Neuronal stem cell (in vitro differentiated cells): ENCODE results near the gene EIF4G2.
A peak's percentile ranks its signal among the peaks of the same experiment; 100 is the strongest.

Source experiments
- DNase-seq: peaks from one replicate; pipeline ENCODE4 v3.0.0-alpha.2; 2013; ENCODE audit warnings: low spot score
- H2AFZ ChIP-seq: one replicate; pipeline ENCODE4 v1.6.1; 2013; ENCODE audit warnings: mild to moderate bottlenecking, low read length, inconsistent platforms
- H2AK5ac ChIP-seq: 2 replicates; pipeline ENCODE4 v1.6.1; 2013; ENCODE audit warnings: low read depth, mild to moderate bottlenecking, inconsistent platforms, low read length, moderate library complexity, mixed read lengths
- H2BK120ac ChIP-seq: 2 replicates; pipeline ENCODE4 v1.6.1; 2013; ENCODE audit warnings: low read depth, mild to moderate bottlenecking, inconsistent platforms, low read length, moderate library complexity, mixed read lengths
- H2BK12ac ChIP-seq: one replicate; pipeline ENCODE4 v1.6.1; 2013; ENCODE audit warnings: low read length, inconsistent platforms
- H2BK15ac ChIP-seq: 2 replicates; pipeline ENCODE4 v1.6.1; 2013; ENCODE audit warnings: mild to moderate bottlenecking, low read length, inconsistent platforms, mixed read lengths
- H2BK5ac ChIP-seq: one replicate; pipeline ENCODE4 v1.6.1; 2013; ENCODE audit warnings: inconsistent platforms, mild to moderate bottlenecking, low read length, moderate library complexity
- H3K14ac ChIP-seq: one replicate; pipeline ENCODE4 v1.6.1; 2013; ENCODE audit warnings: low read length, inconsistent platforms
- H3K18ac ChIP-seq: 2 replicates; pipeline ENCODE4 v1.6.1; 2013; ENCODE audit warnings: low read length, inconsistent platforms
- H3K23ac ChIP-seq: 2 replicates; pipeline ENCODE4 v1.6.1; 2013; ENCODE audit warnings: low read depth, mild to moderate bottlenecking, mixed read lengths, low read length, inconsistent platforms; ENCODE audit not compliant: poor library complexity
- H3K27ac ChIP-seq: replicated peaks from 3 replicates; pipeline ENCODE4 v1.5.1; 2013; ENCODE audit warnings: low read length, inconsistent platforms
- H3K27me3 ChIP-seq, 3 experiments: 2 replicates each; pipeline ENCODE4 v1.6.1; 2013; ENCODE audit warnings: low read length in 3 of 3, mild to moderate bottlenecking in 2 of 3, inconsistent platforms in 1 of 3, low read depth in 1 of 3, mixed read lengths in 1 of 3, moderate library complexity in 1 of 3; ENCODE audit not compliant: control insufficient read depth in 3 of 3, insufficient read depth in 3 of 3
- H3K36me3 ChIP-seq, 2 donors: replicated peaks in 1 of 2; 2 replicates each; pipeline ENCODE4 v1.6.1; 2013; ENCODE audit warnings: low read length in 2 of 2; ENCODE audit not compliant: control insufficient read depth in 2 of 2, insufficient read depth in 2 of 2
- H3K4ac ChIP-seq: 2 replicates; pipeline ENCODE4 v1.6.1; 2013; ENCODE audit warnings: inconsistent platforms, mild to moderate bottlenecking, low read length, moderate library complexity
- H3K4me1 ChIP-seq, 2 donors: 1 replicate in 1 of 2; 2 replicates in 1 of 2; pipeline ENCODE4 v1.6.1; 2013; ENCODE audit warnings: low read length in 2 of 2, low read depth in 1 of 2; ENCODE audit not compliant: control insufficient read depth in 2 of 2, insufficient read depth in 1 of 2
- H3K4me2 ChIP-seq: one replicate; pipeline ENCODE4 v1.6.1; 2013; ENCODE audit warnings: mild to moderate bottlenecking, low read length, inconsistent platforms; ENCODE audit not compliant: insufficient read depth, poor library complexity, severe bottlenecking
- H3K4me3 ChIP-seq, 2 donors: 2 replicates each; pipeline ENCODE4 v1.5.1; 2013; ENCODE audit warnings: low read length in 2 of 2, mild to moderate bottlenecking in 2 of 2, inconsistent platforms in 1 of 2, moderate library complexity in 1 of 2
- H3K79me1 ChIP-seq: one replicate; pipeline ENCODE4 v1.6.1; 2013; ENCODE audit warnings: low read depth, mild to moderate bottlenecking, inconsistent platforms, low read length, moderate library complexity
- H3K9ac ChIP-seq: one replicate; pipeline ENCODE4 v1.6.1; 2013; ENCODE audit warnings: mild to moderate bottlenecking, low read depth, low read length, inconsistent platforms; ENCODE audit not compliant: poor library complexity
- H3K9me3 ChIP-seq, 2 donors: replicated peaks in 1 of 2; 2 replicates each; pipeline versions ENCODE3 to v1.6.1; 2013; ENCODE audit warnings: low read length in 2 of 2, mild to moderate bottlenecking in 2 of 2, inconsistent platforms in 1 of 2, low read depth in 1 of 2, mixed read lengths in 1 of 2, moderate library complexity in 1 of 2; ENCODE audit not compliant: control insufficient read depth in 2 of 2, insufficient read depth in 1 of 2
- H4K8ac ChIP-seq: one replicate; pipeline ENCODE4 v1.6.1; 2013; ENCODE audit warnings: low read depth, mild to moderate bottlenecking, inconsistent platforms, low read length, moderate library complexity
- H4K91ac ChIP-seq: one replicate; pipeline ENCODE4 v1.6.1; 2013; ENCODE audit warnings: low read length, low read depth, mild to moderate bottlenecking, inconsistent platforms; ENCODE audit not compliant: poor library complexity
- WGBS, 2 donors: extraction: QIAGEN DNeasy Blood & Tissue Kit; methylation state at CpG; one replicate each; pipeline ENCODE4 v1.1.7; 2013; ENCODE audit warnings: missing lambda C conversion rate in 2 of 2, mixed read lengths in 1 of 2; ENCODE audit not compliant: insufficient read length in 2 of 2, insufficient replicate concordance in 1 of 2; ENCODE audit errors: extremely low coverage in 2 of 2; 5-methylcytosine and 5-hydroxymethylcytosine counted together

EIF4G2 gene

DNA sequence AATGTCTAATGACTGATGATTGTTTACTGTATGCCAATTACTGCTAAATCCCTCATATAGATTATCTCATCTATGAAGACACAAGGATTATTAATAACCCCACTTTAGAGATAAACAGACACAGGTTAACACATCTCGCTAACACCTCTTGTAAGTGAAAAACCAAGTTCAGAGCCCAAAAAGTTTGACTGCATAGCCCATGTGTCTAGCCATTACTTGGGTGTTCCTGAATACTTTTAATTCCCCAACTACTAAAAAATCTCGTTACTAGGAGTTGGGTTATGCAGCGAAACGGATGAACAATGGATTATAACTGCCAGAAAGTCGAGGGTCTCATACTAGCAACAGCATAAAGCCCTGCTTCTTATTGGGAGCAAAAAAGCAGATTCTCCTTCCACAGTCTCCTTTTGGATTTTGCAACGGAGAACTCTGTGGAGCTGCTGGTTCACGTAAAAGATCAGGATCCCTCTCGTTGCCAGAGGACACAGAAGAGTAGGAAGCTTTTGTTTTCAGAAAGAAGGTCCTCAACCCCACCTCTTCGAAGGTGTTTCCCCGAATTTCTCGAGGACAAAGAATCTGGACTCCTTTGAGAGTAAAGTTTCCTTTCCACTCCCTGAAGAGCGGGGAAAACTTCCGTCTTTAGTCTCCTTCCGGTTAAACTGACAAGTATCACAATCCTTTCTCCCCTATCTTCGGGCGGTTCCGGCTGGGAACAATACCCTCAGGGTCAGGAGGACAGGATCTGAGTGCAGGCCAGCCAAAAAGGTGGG is 48.1 kb upstream of the EIF4G2 start:
- Histone ChIP-seq H3K4me1 (peaks cover 0 to 7% of the 10 kb centered on the region in 2 donors), H2BK15ac (no peak overlapping the region), H3K23ac (peak overlapping the region; percentile 76), H2AK5ac (no peak overlapping the region), H4K8ac (no peak overlapping the region), H3K4ac (no peak overlapping the region), H2BK12ac (no peak overlapping the region), H3K4me3 (peak overlapping the region; percentile 79 to 94), H3K27me3 (no peaks in the 10 kb centered on the region), H2AFZ (peak overlapping the region; percentile 86), H3K9me3 (peaks cover 0 to 8% of the 10 kb centered on the region in 2 donors), H4K91ac (no peak overlapping the region), H3K27ac (peak overlapping the region; percentile 93), H3K14ac (peak overlapping the region; percentile 60), H3K9ac (peak overlapping the region; percentile 95), H3K79me1 (peaks cover 3% of the 10 kb centered on the region), H2BK5ac (peak overlapping the region; percentile 76), H3K4me2 (peak overlapping the region; percentile 76), H3K36me3 (peaks cover 15 to 48% of the 10 kb centered on the region in 2 donors), H2BK120ac (peak overlapping the region; percentile 53), H3K18ac (peak overlapping the region; percentile 98)
- peak; percentile 44 for DNase-seq
- no CpG with 5 or more reads among the region's 17 CpGs for WGBS, 2 donors

DNA sequence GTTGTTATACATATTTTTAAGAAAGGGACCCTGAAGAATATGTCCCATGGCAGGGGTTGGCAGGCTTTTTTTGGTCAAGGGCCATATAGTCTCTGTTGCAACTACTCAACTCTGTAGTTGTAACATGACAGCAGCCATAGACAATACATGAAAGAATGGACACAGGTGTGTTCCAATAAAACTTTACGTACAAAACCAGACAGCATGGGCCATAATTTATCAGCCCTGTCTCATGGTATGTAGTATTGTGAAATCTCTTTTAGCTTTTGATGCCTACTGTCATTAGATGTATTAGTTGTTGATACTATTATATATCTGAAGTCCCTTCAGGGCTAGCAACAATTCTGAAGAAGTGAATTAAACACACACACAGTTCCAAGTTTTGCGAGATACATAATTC is 46.6 kb upstream of the EIF4G2 start:
- Histone ChIP-seq H4K8ac (no peak overlapping the region), H2AK5ac (no peak overlapping the region), H3K18ac (no peak overlapping the region), H3K4ac (no peak overlapping the region), H3K23ac (no peak overlapping the region), H2AFZ (no peak overlapping the region), H3K27me3 (no peaks in the 10 kb centered on the region), H3K14ac (no peak overlapping the region), H3K4me1 (peaks cover 0 to 7% of the 10 kb centered on the region in 2 donors), H2BK15ac (no peak overlapping the region), H3K79me1 (peaks cover 3% of the 10 kb centered on the region), H3K36me3 (peaks cover 15 to 58% of the 10 kb centered on the region in 2 donors), H3K9me3 (peaks cover 0 to 8% of the 10 kb centered on the region in 2 donors), H2BK12ac (no peak overlapping the region), H4K91ac (no peak overlapping the region), H2BK120ac (no peak overlapping the region), H3K9ac (no peak overlapping the region), H3K27ac (no peak overlapping the region), H3K4me3 (no peak overlapping the region), H2BK5ac (no peak overlapping the region), H3K4me2 (no peak overlapping the region)
- no peak for DNase-seq
- no CpG with 5 or more reads among the region's 2 CpGs for WGBS, 2 donors

DNA sequence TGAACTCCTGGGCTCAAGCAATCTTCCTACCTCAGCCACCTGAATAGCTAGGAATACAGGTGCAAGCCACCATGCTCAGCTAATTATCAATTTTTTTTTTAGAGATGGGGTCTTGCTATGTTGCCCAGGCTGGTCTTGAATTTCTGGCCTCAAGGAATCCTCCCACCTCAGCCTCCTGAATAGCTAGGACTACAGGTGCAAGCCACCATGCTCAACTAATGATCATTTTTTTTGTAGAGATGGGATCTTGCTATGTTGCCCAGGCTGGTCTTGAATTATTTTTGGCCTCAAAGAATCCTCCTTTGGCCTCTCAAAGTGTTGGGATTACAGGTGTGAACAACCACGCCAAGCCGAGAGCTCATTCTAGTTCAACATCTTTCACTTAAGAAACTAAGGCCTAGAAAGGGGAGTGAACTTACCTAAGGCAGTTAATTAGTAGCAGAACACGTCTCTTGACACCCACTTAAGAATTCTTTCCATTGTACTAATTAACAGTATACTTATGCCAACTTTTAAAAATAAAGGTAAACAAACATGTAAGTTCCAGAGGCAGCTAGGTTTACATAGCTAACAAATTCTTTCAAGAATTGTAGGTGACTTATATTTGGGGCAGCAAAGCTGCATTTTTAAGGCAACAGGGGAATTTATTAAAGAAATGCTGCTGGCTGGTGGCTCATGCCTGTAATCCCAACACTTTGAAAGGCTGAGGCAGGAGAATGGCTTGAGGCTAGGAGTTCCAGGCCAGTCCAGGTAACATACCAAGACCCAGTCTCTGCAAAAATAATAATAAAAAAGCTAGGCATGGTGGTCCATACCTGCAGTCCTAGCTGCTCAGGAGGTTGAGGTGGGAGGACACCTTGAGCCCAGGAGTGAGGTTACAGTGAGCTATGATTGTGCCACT is 39.5 kb upstream of the EIF4G2 start:
- no peak overlapping the region for H3K9ac ChIP-seq
- no peak overlapping the region for H3K27ac ChIP-seq
- H3K9me3 ChIP-seq, result peaks cover 0 to 1% of the 10 kb centered on the region in 2 donors
- H2BK120ac ChIP-seq, result no peak overlapping the region
- peaks cover 0 to 2% of the 10 kb centered on the region in 2 donors for H3K4me1 ChIP-seq
- WGBS, 2 donors, result no CpG with 5 or more reads among the region's 3 CpGs
- no peak overlapping the region for H4K8ac ChIP-seq
- H2AK5ac ChIP-seq, result no peak overlapping the region
- H2BK5ac ChIP-seq, result no peak overlapping the region
- H4K91ac ChIP-seq, result no peak overlapping the region
- no peak overlapping the region for H3K14ac ChIP-seq
- H3K4me2 ChIP-seq, result no peak overlapping the region
- no peak overlapping the region for H3K23ac ChIP-seq
- H3K79me1 ChIP-seq, result no peaks in the 10 kb centered on the region
- H3K4me3 ChIP-seq, result no peak overlapping the region
- no peak overlapping the region for H2BK12ac ChIP-seq
- no peak overlapping the region for H3K18ac ChIP-seq
- H3K4ac ChIP-seq, result no peak overlapping the region
- no peaks in the 10 kb centered on the region for H3K27me3 ChIP-seq
- H3K36me3 ChIP-seq, result peaks cover 5 to 23% of the 10 kb centered on the region in 2 donors
- DNase-seq, result no peak
- H2AFZ ChIP-seq, result no peak overlapping the region
- no peak overlapping the region for H2BK15ac ChIP-seq

DNA sequence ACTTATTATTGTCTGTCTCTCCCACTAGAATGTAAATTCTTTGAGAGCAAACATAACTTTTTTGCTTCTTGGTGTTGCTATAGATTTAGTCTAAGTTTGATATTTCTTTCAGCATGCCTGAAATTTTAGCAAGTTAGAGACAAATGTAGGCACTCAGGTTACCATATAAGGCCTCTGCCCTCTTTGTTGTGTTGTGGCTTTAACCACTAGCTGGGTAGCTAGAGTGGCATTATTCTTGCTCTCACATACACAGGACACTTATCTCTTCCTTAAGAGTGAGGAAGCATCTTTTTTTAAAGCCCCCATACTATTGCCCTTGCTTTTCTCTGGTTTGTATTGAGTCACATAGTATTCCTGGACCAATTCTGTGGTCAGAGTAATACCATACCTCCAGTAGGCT is 37.9 kb upstream of the EIF4G2 start:
- no peak overlapping the region for H3K27ac ChIP-seq

More for the DNA sequence above, 37.9 kb upstream of the EIF4G2 start:
- no peak overlapping the region for H2BK12ac ChIP-seq
- H3K4me3 ChIP-seq, result no peak overlapping the region
- no peaks in the 10 kb centered on the region for H3K27me3 ChIP-seq
- DNase-seq, result no peak
- H3K79me1 ChIP-seq, result no peaks in the 10 kb centered on the region
- peaks cover 0 to 7% of the 10 kb centered on the region in 2 donors for H3K36me3 ChIP-seq
- H3K4ac ChIP-seq, result no peak overlapping the region
- H2BK120ac ChIP-seq, result no peak overlapping the region
- no peak overlapping the region for H4K91ac ChIP-seq
- no peak overlapping the region for H2AFZ ChIP-seq
- no peak overlapping the region for H2BK15ac ChIP-seq
- H3K9me3 ChIP-seq, result peaks cover 0 to 1% of the 10 kb centered on the region in 2 donors
- no peak overlapping the region for H2BK5ac ChIP-seq
- H3K4me2 ChIP-seq, result no peak overlapping the region
- H4K8ac ChIP-seq, result no peak overlapping the region
- H2AK5ac ChIP-seq, result no peak overlapping the region
- H3K18ac ChIP-seq, result no peak overlapping the region
- peaks cover 0 to 2% of the 10 kb centered on the region in 2 donors for H3K4me1 ChIP-seq
- H3K9ac ChIP-seq, result no peak overlapping the region
- no peak overlapping the region for H3K14ac ChIP-seq
- no peak overlapping the region for H3K23ac ChIP-seq
